ENCODE data around the gene DDX47.
"Not testable (repeated sequence)": the region's sequence is repeated elsewhere in the genome, so short reads cannot be mapped to it uniquely, and the experiment has no call there.

Gene DDX47

GRCh38 chr12:12798480-12798879, 14.7 kb upstream of the DDX47 start:
- DNase-seq = no peak

- no peak for DNase-seq
Measured at GRCh38 chr12:12799163-12799920, 13.8 kb upstream of the DDX47 start.

DNA sequence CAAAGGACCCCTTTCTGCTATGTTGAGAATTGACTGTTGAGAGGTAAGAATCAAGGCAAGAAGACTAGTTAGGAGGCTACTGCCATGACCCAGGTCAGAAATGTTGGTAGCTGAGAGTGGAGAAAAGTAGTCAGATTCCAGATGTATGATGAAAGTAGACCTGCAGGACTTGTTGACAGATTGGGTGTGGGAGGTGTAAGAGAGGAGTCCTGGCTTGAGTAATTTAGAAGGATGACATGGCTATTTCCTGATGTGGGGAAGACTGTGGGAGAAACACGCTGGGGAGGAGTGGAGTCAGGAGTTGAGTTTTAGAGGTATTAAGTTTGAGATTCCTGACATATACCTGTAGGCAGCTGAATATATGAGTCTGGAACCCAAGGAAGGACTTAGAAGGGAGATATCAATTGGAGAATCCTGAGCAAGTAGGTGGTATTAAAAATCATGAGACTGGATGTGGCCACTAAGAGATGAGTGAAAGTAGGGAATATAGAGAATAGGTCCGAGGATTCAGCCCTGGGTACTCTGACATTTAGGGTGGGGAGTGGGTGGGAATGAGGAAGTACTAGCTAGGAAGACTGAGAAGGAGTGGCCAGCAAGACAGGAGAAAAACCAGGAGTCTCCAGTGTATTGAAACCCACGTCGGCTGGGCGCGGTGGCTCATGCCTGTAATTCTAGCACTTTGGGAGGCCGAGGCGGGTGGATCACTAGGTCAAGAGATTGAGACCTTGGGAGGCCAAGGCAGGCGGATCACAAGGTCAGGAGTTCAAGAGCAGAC, 12.6 kb upstream of the DDX47 start:
- no peak for DNase-seq

DNA sequence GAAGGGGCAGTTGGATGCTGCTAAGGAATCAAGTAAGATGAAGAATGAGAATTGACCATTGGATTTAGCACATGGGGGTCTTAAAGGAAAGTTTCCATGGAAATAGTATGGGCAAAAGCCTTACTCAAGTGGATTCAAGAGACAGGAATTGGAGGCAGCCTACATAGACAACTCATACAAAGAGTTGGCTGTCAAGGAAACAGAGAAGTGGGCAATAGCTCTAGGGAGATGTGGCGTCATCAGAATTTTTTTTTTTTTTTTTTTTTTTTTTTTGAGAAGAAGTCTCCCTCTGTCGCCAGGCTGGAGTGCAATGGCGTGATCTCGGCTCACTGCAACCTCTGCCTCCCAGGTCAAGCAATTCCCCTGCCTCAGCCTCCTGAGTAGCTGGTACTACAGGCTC, 11.5 kb upstream of the DDX47 start:
- not testable (repeated sequence) for DNase-seq

- peak; percentile 37 for DNase-seq
Measured at GRCh38 chr12:12803186-12803585, 10.0 kb upstream of the DDX47 start.

GRCh38 chr12:12804011-12804410, 9.1 kb upstream of the DDX47 start:
- no peak for DNase-seq

- no peak for DNase-seq
Measured at GRCh38 chr12:12804432-12804886, 8.7 kb upstream of the DDX47 start.

DNA sequence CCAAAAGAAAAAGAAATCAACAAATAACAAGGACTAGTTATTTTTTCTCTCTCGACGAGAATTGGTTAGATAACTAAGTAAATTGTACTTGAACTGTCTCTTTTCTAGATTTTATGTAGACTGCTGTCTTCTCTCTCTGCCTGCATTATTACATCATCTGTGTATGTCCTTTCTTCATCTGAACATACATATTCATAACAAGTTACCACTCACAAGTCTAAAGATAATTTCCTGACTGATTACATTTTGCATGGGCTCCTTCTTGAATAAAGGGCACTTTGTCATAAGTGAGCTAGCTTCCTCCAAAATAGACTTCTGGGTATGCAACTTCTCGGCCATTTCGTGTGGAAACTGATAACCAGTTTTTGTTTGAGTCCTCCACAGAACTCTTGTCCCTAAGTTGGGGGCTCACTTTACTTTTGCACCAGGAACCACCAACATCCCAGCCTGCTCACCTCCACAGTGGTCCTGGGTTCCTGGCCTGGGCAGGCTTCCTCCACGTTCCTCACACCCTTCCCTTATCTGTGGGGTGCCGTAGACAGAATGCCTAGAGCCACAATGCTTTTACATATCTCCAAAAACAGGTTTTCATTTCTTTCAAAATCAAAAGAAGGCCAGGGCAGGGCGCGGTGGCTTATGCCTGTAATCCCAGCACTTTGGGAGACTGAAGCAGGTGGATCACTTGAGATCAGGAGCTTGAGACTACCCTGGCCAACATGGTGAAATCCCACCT, 6.2 kb upstream of the DDX47 start:
- DNase-seq = no peak

- not testable (repeated sequence) for DNase-seq
Measured at GRCh38 chr12:12807517-12807903, 5.6 kb upstream of the DDX47 start.

DNA sequence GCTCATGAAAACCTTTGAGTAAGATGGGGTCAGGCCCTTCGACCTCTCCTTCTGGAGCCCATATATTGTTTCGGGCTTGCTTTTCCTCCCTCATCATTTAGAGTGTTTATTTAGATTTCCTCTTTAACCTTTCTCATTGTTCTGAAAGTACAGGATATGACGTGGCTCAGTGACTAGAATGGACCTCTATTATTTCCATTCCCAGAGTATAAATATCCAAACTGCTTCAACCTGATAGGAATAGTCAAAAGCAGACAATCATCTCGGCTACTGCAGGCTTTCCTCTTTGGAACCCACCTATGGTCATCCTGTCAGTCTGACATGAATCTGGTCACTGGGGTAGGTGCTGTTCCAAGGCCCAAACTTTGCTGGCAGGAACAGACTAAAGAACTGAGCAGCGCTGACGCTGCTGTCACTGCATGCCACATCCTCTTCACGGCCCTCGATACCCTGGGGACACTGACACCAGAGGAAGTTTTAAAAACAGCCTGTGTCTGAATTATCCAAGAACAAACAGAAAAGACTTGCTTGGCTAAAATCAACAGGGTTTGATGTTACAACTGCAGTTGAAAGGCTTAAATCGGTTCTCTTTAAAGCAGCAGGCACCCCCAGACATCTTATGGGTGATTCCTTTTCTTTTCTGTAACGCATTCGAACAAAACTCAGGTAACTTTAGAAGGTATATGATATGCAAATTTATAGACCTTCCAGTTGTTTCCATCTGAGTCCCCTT, 5.0 kb upstream of the DDX47 start:
- peak; percentile 51 for DNase-seq

- DNase-seq = peak; percentile 18
Measured at GRCh38 chr12:12810553-12811021, 2.6 kb upstream of the DDX47 start.

- DNase-seq = no peak
Measured at GRCh38 chr12:12811343-12811742, 1.8 kb upstream of the DDX47 start.

DNA sequence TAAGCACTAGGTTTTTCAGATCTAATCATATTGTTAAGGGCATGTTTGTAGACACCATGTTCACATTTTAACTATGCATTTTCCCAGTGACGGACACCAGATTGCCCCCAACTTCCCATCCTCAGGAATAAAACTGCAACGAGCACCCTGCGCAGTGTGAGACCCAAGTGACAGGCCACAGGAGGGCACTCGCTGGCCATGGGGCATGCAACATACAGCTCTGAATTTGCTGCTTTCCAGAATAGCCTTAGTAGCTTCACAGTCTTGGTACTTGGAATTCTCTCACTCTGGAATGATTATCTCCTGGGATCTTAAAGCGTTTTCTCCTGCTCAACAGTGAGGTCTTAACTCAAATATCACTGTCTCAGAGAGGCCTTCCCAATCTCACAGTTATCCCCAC, 972 bp upstream of the DDX47 start:
- DNase-seq = no peak

DNA sequence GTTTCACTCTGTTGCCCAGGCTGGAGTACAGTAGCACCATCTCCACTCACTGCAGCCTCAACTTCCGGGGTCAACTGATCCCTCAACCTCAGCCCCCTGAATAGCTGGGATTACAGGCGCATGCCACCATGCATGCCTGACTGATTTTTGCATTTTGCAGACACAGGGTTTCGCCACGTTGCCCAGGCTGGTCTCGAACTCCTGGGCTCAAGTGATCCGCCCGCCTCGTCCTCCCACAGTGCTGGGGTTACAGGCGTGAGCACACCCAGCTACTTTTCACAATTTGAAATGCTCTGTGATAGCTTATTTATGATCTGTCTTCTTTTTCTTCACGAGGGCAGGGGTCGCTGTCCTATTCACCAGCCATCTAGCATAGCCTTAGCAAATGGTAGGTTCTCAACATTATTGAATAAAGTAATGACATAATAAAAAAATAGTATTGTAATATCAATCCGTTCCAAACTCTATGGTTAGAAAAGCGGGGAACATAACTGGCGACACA, 477 bp upstream of the DDX47 start:
- DNase-seq = no peak

GRCh38 chr12:12817616-12818015, 4.5 kb downstream of the DDX47 start:
- DNase-seq = no peak

GRCh38 chr12:12818701-12819100, 5.6 kb downstream of the DDX47 start:
- no peak for DNase-seq

DNA sequence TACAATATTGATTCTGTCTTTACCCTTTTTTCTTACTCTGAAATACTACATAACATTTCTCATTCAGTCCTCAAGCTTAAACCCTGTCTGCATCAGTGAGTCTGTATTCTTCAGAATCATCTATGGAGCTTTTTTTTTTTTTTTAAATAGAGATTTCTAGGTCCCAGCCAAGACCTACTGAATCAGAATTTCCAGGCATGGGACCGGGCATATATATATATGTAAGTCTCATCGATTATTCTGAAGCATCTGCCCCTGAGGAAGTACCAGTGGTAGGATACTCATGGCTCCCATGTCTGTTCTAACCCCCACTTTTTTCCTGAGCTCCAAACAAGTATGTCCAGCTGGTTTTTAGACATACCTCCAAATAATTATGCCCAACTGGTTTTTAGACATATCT, 6.1 kb downstream of the DDX47 start:
- DNase-seq = no peak

DNA sequence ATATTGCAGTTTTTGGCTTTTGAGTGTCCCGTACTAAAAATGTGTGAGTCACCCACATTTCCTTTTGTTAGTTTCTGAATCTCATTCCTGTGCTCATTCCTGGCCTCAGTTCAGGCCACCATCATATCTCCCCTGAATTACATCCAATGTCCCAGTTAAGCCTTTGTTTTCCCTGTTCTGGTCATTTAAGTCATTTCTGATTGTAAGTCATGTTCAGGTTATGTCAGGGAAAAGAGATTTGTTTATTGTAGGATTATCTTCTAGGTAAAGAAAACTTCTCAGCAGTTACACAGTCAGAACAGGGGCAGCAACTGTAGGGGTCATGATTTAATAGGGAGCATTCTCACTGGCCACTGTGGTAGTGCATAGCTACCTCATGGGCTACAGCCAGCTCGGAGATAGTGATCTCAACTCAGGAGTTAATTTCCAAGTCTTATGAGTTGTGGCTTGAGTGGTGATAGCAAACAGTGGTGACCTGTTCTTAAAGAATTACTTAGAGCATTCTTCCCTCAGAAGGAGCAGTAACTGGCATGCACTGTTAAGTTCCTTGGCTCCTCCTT, 6.7 kb downstream of the DDX47 start:
- DNase-seq = no peak

DNA sequence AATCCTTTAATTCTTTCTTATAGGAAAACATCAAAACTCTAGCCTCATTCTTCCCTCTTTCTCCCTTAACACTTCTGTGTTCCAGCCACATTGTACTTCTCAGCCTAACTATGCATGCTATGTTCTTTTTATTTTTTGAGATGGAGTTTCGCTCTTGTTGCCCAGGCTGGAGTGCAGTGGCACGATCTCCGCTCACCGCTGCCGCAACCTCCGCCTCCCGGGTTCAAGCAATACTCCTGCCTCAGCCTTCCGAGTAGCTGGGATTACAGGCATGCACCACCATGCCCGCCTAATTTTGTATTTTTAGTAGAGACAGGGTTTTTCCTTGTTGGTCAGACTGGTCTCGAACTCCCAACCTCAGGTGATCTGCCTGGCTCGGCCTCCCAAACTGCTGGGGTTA, 7.2 kb downstream of the DDX47 start:
- DNase-seq = not testable (repeated sequence)

GRCh38 chr12:12821975-12822374, 8.8 kb downstream of the DDX47 start:
- DNase-seq = no peak

DNA sequence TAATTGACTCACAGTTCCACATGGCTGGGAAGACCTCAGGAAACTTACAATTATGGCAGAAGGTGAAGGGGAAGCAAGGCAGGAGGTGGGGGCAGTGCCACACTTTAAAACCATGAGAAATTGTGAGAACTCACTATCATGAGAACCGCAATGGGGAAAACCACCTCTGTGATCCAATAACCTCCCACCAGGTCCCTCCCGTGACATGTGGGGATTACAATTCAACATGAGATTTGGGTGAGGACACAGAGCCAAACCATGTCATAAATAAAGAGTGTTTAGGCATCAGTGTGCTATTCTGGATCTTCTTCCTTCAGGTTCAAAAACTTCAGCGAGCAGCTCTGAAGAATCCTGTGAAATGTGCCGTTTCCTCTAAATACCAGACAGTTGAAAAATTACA, 9.7 kb downstream of the DDX47 start:
- no peak for DNase-seq

DNA sequence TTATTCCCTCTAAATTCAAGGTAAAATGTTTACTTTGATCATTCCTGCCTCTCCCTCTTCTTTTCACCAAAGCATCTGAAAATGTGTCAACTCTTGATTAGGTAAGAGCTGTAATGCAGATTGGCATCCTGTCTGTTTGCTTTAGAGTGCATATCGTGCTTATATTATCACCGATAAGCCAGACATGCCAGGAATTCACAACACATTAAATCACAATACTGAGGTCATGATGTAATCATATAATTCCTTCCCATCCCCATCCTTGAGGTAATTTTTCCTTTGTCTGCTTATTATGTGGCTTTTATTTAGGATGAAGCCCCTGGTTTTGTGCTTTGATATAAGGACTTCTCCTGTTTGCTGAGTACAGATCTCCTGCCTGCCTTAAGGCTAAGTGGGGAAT, 10.2 kb downstream of the DDX47 start:
- no peak for DNase-seq
